Measurements from ENCODE around the gene IL1RL2. TPM values are rescaled to one million over a fixed set of nuclear protein-coding genes. Genes with fewer than 3 reads are reported as not detected.

The IL1RL2 gene
- total RNA-seq, 3 donors from 2014 or later (not counting 1 experiment from before 2014, with no cell fraction given), result not detected

- TF ChIP-seq, protein P1, sequence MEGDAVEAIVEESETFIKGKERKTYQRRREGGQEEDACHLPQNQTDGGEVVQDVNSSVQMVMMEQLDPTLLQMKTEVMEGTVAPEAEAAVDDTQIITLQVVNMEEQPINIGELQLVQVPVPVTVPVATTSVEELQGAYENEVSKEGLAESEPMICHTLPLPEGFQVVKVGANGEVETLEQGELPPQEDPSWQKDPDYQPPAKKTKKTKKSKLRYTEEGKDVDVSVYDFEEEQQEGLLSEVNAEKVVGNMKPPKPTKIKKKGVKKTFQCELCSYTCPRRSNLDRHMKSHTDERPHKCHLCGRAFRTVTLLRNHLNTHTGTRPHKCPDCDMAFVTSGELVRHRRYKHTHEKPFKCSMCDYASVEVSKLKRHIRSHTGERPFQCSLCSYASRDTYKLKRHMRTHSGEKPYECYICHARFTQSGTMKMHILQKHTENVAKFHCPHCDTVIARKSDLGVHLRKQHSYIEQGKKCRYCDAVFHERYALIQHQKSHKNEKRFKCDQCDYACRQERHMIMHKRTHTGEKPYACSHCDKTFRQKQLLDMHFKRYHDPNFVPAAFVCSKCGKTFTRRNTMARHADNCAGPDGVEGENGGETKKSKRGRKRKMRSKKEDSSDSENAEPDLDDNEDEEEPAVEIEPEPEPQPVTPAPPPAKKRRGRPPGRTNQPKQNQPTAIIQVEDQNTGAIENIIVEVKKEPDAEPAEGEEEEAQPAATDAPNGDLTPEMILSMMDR (IDR thresholded peaks at IDR 0.05), result no peak
- H3K4me1 Mint-ChIP-seq, result peaks cover 5 to 6% of the 10 kb centered on the region in 2 donors
- H3K9me3 Mint-ChIP-seq, result peaks cover 10 to 14% of the 10 kb centered on the region in 2 donors
These were observed 30.2 kb downstream of the IL1RL2 start for GRCh38 chr2:102217032-102217431.

DNA sequence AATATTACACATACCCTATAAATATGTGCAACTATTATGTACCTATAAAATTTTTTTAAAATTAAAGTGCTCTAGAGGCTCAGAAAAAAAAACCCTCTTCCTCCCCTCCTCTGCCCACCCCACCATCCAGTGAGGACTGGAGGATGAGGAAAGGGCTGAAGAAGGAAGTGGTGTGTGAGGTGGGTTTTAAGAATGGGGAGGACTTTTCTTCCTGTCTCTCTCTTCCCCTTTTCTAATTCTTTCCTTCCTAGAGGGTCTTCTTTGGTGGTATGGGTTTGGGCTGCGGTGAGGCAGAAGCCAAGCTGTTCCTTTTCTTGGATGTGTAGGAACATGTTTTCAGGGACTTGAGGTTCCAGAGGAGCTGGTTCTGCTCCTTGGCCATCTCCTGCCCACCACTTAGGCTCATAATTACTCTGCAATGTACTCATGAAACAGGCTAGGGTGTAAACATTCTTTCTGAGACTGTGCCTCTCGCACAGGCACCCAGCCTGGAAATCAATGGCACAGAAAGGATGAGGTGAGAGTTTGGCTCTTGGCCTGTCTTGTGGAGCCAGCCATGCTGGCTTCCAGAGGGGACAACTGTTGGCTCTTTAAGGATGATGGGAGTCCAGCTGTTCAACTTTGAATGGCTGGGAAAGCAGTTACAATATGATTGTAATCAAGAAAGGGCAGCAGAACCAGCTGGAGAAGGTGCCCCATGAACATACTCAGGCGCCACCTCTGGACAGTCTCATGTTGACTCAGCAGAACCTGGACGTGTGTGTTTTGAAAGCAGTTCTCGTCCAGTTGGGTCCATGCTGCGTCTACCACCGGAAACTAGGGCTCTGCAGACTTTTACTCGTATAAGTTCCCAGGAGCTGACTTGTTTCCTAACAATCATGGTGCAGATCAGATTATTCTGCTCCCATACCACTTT, 38.3 kb downstream of the IL1RL2 start:
- Histone ChIP-seq H3K4me1 (ENCODE audit: control insufficient read depth, insufficient read depth, low read length) (peaks cover 10% of the 10 kb centered on the region), H3K4me3 (ENCODE audit: low read length) (no peak overlapping the region), H3K36me3 (ENCODE audit: control insufficient read depth, insufficient read depth, low read length) (no peaks in the 10 kb centered on the region), H3K9me3 (ENCODE audit: control insufficient read depth, insufficient read depth, low read length) (no peaks in the 10 kb centered on the region), H3K27ac (ENCODE audit: low read length) (no peak overlapping the region), H3K27me3 (ENCODE audit: control insufficient read depth, insufficient read depth, low read length) (no peaks in the 10 kb centered on the region)
- H3K27me3 Mint-ChIP-seq (ENCODE audit: low read depth in 2 of 2), result peaks cover 28 to 45% of the 10 kb centered on the region in 2 donors
- TF ChIP-seq, protein P1 (IDR thresholded peaks at IDR 0.05), result no peak
- H3K27ac Mint-ChIP-seq, result peak overlapping the region in 1 of 2 donors; percentile 33
- peaks cover 6 to 20% of the 10 kb centered on the region in 2 donors for H3K4me1 Mint-ChIP-seq
- H3K36me3 Mint-ChIP-seq, result no peaks in the 10 kb centered on the region
- intact Hi-C loops (cut with micrococcal nuclease), result no loop called here
- H3K4me3 Mint-ChIP-seq, result no peak overlapping the region
- ATAC-seq (no peak), DNase-seq (no peak)
- 75% methylated on average over 7 of the region's 8 CpGs for WGBS (ENCODE audit: insufficient coverage)
- H3K9me3 Mint-ChIP-seq, result no peaks in the 10 kb centered on the region

More at GRCh38 chr2:102217032-102217431, 30.2 kb downstream of the IL1RL2 start:
- DNase-seq, result no peak
- ATAC-seq, result no peak
- Mint-ChIP-seq H3K27me3 (ENCODE audit: low read depth in 2 of 2) (peaks cover 12 to 23% of the 10 kb centered on the region in 2 donors), H3K4me3 (no peak overlapping the region), H3K36me3 (peaks cover 19% of the 10 kb centered on the region), H3K27ac (no peak overlapping the region)
- Histone ChIP-seq H3K4me3 (ENCODE audit: low read length) (no peak overlapping the region), H3K9me3 (ENCODE audit: control insufficient read depth, insufficient read depth, low read length) (no peaks in the 10 kb centered on the region), H3K4me1 (ENCODE audit: control insufficient read depth, insufficient read depth, low read length) (peaks cover 6% of the 10 kb centered on the region), H3K27ac (ENCODE audit: low read length) (no peak overlapping the region), H3K36me3 (ENCODE audit: control insufficient read depth, insufficient read depth, low read length) (no peaks in the 10 kb centered on the region), H3K27me3 (ENCODE audit: control insufficient read depth, insufficient read depth, low read length) (no peaks in the 10 kb centered on the region)
- intact Hi-C loops (cut with micrococcal nuclease), result no loop called here

DNA sequence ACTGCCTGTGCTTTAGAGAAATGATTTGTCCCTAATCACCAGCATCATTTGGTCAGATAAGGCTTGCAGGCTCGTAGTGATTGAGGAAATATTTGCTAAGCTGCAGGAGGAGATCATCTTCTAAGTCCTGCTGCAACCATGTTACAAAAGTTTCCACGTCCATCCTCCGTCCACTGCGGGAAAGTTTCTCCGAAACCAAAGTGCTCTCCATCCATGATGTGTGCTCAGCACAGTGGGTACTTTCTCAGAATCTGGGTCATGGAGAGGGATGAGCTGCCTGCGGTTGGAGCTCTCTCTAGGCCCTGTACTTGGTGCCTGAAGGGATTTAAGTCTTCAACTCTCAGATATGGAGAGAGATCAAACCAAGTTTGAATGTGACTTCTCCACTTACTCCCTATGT, 39.3 kb downstream of the IL1RL2 start:
- no peak for DNase-seq
- Mint-ChIP-seq H3K4me1 (peaks cover 6 to 20% of the 10 kb centered on the region in 2 donors), H3K27ac (peak overlapping the region in 1 of 2 donors; percentile 75), H3K4me3 (no peak overlapping the region), H3K36me3 (no peaks in the 10 kb centered on the region), H3K9me3 (no peaks in the 10 kb centered on the region), H3K27me3 (ENCODE audit: low read depth in 2 of 2) (peaks cover 35 to 49% of the 10 kb centered on the region in 2 donors)
- Histone ChIP-seq H3K36me3 (ENCODE audit: control insufficient read depth, insufficient read depth, low read length) (no peaks in the 10 kb centered on the region), H3K4me3 (ENCODE audit: low read length) (no peak overlapping the region), H3K27ac (ENCODE audit: low read length) (no peak overlapping the region), H3K4me1 (ENCODE audit: control insufficient read depth, insufficient read depth, low read length) (peaks cover 10% of the 10 kb centered on the region), H3K9me3 (ENCODE audit: control insufficient read depth, insufficient read depth, low read length) (no peaks in the 10 kb centered on the region), H3K27me3 (ENCODE audit: control insufficient read depth, insufficient read depth, low read length) (peaks cover 2% of the 10 kb centered on the region)
- TF ChIP-seq, protein P1 (IDR thresholded peaks at IDR 0.05), result no peak
- 95% methylated on average over 6 of the region's 6 CpGs for WGBS (ENCODE audit: insufficient coverage)
- ATAC-seq, result no peak
- intact Hi-C loops (cut with micrococcal nuclease), result no loop called here
